ENCODE data around the gene GRIP1. TPM values are rescaled to one million over a fixed set of nuclear protein-coding genes. Genes with fewer than 3 reads are reported as not detected.

The GRIP1 gene
- total and polyA plus RNA-seq, 2 experiments from 2014 or later: 5.1 to 13.7 TPM

GRCh38 chr12:66603461-66603860 lies 75.4 kb downstream of the GRIP1 start:
- TF ChIP-seq POLR2AphosphoS5 (IDR thresholded peaks at IDR 0.05; ENCODE audit: low read depth): no peak
- Histone ChIP-seq H3K27ac (ENCODE audit: low read depth) (no peak overlapping the region), H2AFZ (no peak overlapping the region), H3K4me3 (no peak overlapping the region), H3K36me3 (ENCODE audit: insufficient read depth) (no peaks in the 10 kb centered on the region), H3K4me1 (ENCODE audit: insufficient read depth) (peaks cover 36% of the 10 kb centered on the region), H3F3A (replicated peaks; ENCODE audit: low read depth) (no peaks in the 10 kb centered on the region), H3K4me2 (no peak overlapping the region), H4K20me1 (replicated peaks; ENCODE audit: insufficient read depth) (no peaks in the 10 kb centered on the region), H3K79me2 (replicated peaks; ENCODE audit: insufficient read depth) (no peaks in the 10 kb centered on the region), H3K9me2 (ENCODE audit: insufficient read depth) (no peaks in the 10 kb centered on the region), H3K27me3 (ENCODE audit: insufficient read depth) (no peaks in the 10 kb centered on the region)
- H3K36me3 Mint-ChIP-seq (ENCODE audit: low read depth): no peaks in the 10 kb centered on the region
- no peak overlapping the region for H3K4me3 Mint-ChIP-seq
- H3K9me3 Mint-ChIP-seq: no peaks in the 10 kb centered on the region
- peaks cover 39% of the 10 kb centered on the region for H3K4me1 Mint-ChIP-seq
- DNase-seq (ENCODE audit: low spot score) (no peak), ATAC-seq (no peak)
- no peak overlapping the region for H3K27ac Mint-ChIP-seq
- no peaks in the 10 kb centered on the region for H3K27me3 Mint-ChIP-seq (ENCODE audit: insufficient read depth, low read depth, poor library complexity)

GRCh38 chr12:66602483-66603143 lies 76.3 kb downstream of the GRIP1 start:
- Mint-ChIP-seq H3K9me3 (no peaks in the 10 kb centered on the region), H3K27ac (no peak overlapping the region), H3K36me3 (ENCODE audit: low read depth) (no peaks in the 10 kb centered on the region), H3K27me3 (ENCODE audit: insufficient read depth, low read depth, poor library complexity) (no peaks in the 10 kb centered on the region), H3K4me3 (no peak overlapping the region), H3K4me1 (peaks cover 41% of the 10 kb centered on the region)
- peaks cover 36% of the 10 kb centered on the region for H3K4me1 ChIP-seq (ENCODE audit: insufficient read depth)
- H3K27me3 ChIP-seq (ENCODE audit: insufficient read depth): no peaks in the 10 kb centered on the region
- ATAC-seq (peak; percentile 74), DNase-seq (ENCODE audit: low spot score) (no peak)
- H3K36me3 ChIP-seq (ENCODE audit: insufficient read depth): no peaks in the 10 kb centered on the region
- H3K4me3 ChIP-seq: no peak overlapping the region
- H3K27ac ChIP-seq (ENCODE audit: low read depth): no peak overlapping the region
- H3K79me2 ChIP-seq (replicated peaks; ENCODE audit: insufficient read depth): no peaks in the 10 kb centered on the region
- H2AFZ ChIP-seq: no peak overlapping the region
- H3F3A ChIP-seq (replicated peaks; ENCODE audit: low read depth): no peaks in the 10 kb centered on the region
- TF ChIP-seq REST (IDR thresholded peaks at IDR 0.05; ENCODE audit: unreplicated experiment) (no peak), ZNF462 (CRISPR knock-in tag; IDR thresholded peaks at IDR 0.05) (no peak), CTCF (conservative IDR thresholded peaks at IDR 0.05; ENCODE audit: low read depth in 2 of 2) (no peak), EZH2phosphoT487 (IDR thresholded peaks at IDR 0.05; ENCODE audit: unreplicated experiment) (no peak), STAT1 (IDR thresholded peaks at IDR 0.05; ENCODE audit: unreplicated experiment) (no peak), JUNB (IDR thresholded peaks at IDR 0.05; ENCODE audit: unreplicated experiment) (no peak), ETS1 (IDR thresholded peaks at IDR 0.05) (no peak)
- H4K20me1 ChIP-seq (replicated peaks; ENCODE audit: insufficient read depth): no peaks in the 10 kb centered on the region
- H3K9me2 ChIP-seq (ENCODE audit: insufficient read depth): no peaks in the 10 kb centered on the region
- H3K4me2 ChIP-seq: peak overlapping the region; percentile 41; the same call in 1 of the 2 replicates
